ENCODE results near the gene NMRK1.

The NMRK1 gene

DNA sequence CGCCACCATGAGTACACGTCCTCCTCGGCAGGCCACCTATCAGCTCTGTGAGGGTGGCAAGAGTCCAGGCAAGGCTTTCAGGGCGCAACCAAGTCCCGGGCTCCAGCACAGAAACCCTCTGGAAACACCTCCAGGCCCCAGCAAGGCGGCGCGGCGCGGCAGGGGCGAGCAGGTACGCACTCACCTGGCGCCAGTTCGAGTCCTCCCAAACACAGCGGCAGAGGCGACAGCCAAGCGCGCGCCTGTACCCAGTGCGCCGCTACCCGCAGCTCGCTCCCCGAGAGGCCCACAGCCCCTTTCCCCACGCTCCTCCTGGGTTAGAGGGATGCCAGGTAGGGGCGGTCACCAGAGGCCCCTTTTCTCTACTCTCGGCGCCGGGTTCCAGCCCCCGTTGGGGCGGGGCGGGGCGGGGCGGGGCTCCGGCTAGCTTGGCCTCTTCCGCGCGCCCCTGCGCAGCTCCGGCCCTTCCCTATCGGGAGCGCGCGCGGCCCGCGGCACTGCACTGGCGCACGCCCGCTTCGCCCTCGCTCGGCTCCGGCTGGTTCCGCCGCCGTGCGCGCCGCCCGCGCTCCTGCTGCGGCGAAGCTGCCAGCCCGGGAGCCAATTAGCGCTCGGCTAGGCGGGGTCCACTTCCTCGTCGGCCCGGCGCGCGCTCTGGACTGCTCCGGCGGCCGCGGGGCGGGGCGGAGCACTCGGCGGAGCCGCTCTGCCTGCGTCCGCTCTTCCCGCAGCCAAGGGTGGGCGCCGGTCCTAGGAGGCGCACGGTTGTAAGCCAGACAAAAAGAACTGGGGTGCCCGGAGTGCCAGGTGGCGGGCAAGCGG is at the start of gene NMRK1, which contains the start of gene OSTF1:
TSS of gene NMRK1 (minus strand) at position 332 of the 822 bp plus-strand sequence. CDS start 5,040 bp downstream, outside the sequence.
TSS of gene OSTF1 (plus strand) at position 691 of the 822 bp plus-strand sequence. CDS start 179 bp downstream, outside the sequence.
- in situ Hi-C loops (cut with HindIII; ENCODE audit: low sequenced_read_pairs), result no loop called here

DNA sequence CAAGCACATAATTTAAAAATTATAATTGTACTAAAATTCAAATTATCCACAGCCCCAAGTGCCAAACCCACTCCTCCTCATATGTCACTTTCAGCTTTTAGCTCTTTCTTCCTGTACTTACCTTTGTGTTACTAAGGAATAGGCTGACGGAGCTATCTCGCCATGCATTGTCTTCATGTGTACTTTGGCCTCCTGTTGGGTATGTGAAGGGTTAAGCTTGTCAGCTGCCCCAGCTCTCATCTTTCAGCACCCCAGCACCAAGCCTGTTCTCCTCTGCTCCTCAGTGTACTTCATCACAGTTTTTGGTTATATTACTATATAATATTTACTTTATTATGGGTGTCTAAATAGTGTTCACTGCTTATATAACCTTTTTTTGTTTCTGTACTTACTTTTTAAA is 46.5 kb upstream of the NMRK1 start:
- in situ Hi-C loops (cut with HindIII; ENCODE audit: low sequenced_read_pairs), result no loop called here

DNA sequence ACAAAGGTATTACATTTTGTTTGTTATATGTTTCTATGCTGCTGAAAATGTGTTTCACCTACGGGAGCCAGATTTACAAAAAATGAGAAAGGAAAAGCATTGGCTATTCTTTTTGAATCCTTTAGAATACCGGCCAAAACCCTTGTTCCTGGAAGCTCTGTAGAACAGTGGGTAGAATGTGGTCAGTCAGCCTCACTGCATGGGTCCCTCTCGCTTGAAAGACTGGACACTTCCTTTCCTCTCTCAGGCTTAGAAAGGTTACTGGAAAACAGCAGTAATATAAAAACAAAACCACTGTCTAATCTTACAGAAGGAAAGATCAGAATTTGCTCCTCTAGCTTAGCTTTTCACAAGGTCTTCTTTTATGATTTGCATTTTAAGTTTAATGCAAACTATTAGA is 45.4 kb upstream of the NMRK1 start:
- in situ Hi-C loops (cut with HindIII; ENCODE audit: low sequenced_read_pairs), result no loop called here

DNA sequence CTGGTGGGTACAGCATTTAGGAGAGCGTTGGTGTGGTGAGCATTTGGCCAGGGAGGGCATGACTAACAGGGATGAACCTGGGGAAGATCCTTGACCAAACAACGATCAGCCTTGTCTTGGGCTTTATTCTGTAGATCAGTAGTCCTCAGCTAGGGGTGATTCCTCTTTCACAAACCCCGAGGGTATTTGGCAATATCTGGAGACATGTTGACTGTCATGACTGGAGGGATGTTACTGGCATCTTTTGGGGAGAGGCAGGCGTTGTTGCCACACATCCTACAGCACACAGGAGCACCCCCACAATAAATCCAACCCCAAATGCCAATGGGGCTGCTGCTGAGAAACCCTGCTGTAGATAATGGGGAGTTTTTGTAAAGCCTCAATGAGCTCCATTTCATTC is 44.3 kb upstream of the NMRK1 start:
- in situ Hi-C loops (cut with HindIII; ENCODE audit: low sequenced_read_pairs), result no loop called here

DNA sequence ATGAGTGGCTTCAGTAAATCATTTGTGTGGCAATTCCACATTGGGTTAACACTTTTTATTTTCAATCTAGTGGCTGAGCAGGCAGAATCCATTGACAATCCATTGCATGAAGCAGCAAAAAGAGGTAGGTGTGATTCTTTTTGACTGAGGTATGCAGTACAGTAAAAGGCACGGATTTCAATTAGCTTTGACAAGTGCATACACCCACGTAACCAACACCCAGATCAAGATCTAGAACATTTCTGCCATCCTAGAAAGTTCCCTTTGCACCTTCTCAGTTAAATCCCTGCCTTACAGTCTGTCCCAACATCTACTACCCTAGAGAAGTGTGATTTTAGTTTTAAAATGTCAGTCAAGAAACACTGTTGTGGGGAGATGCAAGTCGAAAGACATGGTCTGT is 43.7 kb upstream of the NMRK1 start:
- in situ Hi-C loops (cut with HindIII; ENCODE audit: low sequenced_read_pairs), result no loop called here

DNA sequence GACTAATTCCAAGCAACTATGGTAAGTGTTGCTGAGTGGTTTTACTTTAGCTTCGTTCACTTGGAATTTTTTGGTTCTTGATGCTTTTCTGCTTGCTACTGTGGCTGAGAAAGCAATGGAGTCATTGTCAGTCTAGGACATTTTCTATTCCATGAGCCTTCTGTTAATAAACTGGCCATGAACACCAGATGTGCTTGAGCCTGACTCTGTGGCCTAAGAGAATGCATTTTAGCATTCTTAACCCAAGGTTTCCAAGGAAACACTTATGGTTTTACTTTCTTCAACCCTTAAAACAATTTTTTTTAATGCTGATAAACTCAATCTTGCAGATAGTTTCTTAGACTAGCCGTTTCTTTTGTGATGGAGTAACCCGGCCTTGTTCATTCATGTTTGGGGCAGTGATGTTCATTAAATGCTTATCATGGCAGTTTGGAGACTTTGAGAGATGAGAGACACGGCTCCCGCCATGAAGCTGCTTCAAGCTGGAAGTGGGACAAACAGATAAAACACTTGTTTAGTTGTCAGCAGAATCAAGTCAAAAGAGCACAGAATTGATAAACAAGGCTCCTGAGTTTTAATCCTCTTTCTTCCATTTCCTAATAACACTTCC is 42.8 kb upstream of the NMRK1 start:
- in situ Hi-C loops (cut with HindIII; ENCODE audit: low sequenced_read_pairs), result no loop called here

DNA sequence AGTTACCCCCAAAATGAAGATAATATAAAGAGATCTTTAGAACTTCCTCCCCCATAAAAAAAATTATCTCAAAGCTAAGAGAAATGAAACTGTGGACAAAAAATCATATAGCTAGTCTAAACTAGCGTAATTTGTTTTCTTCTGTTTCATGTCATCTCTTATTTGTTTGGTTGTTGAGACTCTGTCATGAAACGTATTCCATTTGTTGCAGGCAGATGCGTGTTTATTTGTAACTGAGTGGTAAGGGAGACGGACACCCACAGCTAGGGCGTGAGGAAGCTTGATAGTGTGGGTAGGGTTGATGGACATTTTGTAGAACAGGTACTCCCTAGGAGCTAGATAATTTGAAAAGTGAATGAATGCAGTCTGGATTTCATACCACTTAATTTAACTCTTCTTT is 42.2 kb upstream of the NMRK1 start:
- in situ Hi-C loops (cut with HindIII; ENCODE audit: low sequenced_read_pairs), result no loop called here

DNA sequence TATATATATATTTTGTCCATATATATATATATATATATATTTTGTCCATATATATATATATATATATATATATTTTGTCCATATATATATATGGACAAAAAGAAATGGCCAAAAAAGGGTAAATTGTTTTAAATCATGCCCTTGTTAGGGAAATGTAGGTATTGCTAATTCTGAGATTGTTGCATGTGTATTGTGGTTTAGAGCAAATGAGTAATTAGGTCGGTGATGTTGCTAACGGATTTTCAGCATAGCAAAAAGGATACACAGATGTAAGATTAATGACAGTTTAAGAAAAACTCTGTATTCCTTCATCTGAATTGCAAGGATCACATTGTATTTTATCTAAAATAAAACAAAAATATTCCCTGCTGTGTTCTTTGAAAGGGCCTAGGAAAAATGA is 40.6 kb upstream of the NMRK1 start:
- in situ Hi-C loops (cut with HindIII; ENCODE audit: low sequenced_read_pairs), result no loop called here

DNA sequence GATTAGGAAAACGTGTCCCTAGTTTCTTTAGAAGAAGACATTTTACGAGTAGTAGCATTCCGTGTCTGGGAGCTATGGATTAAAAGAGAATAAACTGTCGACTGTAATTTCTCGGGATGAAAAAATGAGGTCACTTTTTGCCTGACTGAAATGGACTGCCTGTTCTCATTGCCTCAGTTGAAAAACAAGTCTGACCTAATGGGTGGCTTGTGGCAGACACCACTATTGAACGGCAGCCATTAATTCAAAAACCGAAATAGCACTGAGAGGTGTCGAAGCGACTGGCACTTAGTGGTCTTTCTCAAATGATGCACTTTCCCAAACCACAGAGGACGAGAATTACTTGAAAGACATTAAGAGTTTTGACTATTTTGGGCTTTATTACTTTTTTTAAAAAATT is 35.7 kb upstream of the NMRK1 start:
- in situ Hi-C loops (cut with HindIII; ENCODE audit: low sequenced_read_pairs), result no loop called here

DNA sequence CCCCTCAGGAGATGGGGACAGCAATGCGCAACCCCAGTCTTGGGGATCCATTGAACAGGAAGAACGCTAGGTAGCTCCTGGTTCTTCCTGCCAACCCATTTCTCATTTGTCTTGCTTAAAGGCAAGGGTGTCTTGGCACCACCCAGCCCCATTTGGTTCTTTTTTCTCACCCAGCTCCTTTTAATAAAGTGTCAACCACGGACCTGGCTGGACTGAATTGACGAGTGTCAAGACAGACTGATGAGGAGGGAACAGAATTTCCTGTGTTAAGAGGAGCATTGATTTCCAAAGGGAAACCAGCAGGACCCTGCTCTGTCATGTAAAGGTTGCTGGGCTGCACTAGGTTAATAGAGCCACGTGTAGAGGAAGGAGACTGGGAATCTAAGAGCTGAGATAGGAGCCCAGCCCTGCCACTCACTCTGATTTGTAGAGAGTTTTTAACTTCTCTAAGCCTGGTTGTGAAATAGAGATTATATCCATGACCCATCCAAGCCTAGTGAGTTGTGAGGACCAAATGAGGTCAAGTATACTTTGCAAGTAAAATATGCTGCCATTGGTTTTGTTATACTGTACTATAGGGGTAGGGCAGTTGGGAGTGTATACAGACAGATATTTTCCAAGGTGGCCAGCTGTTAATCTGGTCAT is 34.1 kb upstream of the NMRK1 start:
- in situ Hi-C loops (cut with HindIII; ENCODE audit: low sequenced_read_pairs), result no loop called here

DNA sequence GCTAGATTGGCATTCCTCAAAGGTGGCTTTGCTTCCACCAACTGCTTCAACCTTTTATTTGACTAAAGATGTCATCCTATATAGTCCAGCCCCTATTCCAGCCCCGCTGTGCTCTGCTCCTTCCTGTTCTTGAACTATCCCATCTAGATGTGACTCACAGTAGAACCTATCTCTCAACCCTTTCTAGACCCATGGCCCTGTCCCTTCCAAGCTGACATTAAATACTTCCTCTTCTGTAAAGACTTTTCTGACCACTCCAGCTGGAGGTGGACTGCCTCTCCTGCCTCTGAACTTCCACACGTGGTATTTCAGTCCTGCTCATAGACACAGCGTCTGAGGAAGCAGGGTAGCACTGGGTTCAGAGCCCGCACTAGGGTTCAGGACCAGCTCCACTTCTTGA is 32.7 kb upstream of the NMRK1 start:
- in situ Hi-C loops (cut with HindIII; ENCODE audit: low sequenced_read_pairs), result no loop called here

DNA sequence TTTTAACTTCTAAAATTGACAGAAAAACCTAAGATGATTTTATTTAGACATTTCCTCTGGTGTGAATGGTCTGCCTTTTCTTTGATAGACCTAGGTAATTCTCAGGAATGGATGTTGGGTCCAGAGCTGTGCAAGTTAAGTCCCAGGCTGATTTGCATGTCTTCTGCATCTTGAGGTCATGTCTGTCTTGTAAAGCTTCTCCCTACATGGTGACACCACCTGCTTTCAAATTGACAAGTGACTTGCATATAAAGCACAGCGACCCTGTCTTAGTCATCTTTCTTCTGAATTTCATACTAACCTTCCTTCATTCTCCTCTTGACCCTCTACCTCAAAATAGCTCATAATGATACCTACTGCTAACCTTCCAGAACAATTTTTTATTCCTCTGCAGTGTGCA is 29.6 kb upstream of the NMRK1 start:
- in situ Hi-C loops (cut with HindIII; ENCODE audit: low sequenced_read_pairs), result no loop called here

DNA sequence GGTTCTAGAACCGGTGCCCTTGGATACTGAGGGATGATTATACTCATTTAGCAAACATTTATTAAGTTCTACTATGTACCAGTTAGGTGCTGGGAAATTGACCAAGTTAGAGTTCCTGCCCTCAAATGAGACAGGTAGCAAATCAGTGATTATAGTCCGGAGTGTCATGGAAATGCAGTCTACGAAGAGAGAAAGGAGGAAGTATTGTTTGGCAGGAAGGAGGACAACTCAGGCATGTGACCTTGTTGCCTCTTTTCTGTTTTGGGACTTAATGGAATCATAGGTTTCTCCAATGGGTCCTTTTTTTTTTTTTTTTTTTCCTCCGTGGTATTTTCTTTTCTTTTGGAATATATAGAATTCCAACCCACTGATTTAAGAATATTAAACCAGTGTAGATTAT is 28.4 kb upstream of the NMRK1 start:
- in situ Hi-C loops (cut with HindIII; ENCODE audit: low sequenced_read_pairs), result no loop called here

DNA sequence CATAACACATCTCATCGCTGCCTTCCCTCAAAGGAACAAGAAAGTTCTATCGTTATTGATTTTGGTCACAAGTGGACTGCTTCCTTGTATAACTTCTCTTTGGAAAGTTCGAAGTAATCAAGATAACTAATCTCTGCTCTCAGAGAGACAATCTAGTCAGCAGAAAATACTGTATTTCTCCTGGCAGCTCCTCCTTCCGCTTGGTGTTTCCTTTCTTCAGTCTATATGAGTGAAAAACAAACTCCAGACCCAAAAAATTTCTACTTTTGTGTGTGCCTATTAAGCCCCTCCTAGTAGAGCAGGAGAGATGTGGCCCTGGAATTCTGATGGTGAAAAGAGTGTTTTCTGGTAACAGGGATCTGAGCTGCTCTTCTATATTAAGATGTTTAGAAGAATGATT is 24.8 kb upstream of the NMRK1 start:
- in situ Hi-C loops (cut with HindIII; ENCODE audit: low sequenced_read_pairs), result no loop called here

DNA sequence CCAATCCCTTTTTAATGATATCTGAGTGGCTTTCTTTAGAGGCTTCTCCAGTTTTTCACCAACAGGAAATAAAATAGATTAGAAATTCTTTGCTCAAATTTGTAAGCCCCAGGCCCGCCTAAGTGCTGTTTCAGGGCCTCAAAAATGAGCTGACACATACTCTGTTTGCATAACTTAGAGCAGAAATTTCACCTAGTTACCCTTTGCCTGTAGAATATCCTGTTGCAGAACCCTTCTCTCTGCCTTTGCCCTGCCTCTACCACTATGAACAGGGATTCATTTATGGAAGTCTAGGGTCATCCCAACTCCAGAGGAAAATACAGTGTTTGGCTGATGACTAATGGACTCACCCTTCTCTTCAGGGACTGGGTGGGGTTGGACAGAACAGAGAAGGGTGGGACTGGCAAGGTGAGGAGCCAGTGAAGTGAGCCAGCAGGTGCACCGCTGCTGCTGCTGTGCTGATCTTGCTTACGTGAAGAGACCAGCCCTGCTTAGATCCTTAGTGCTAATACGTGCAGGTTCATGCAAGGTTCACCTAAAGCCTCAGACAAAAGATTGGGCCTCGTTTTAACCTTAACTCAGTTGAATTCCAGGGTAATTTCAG is 23.2 kb upstream of the NMRK1 start:
- in situ Hi-C loops (cut with HindIII; ENCODE audit: low sequenced_read_pairs), result no loop called here

DNA sequence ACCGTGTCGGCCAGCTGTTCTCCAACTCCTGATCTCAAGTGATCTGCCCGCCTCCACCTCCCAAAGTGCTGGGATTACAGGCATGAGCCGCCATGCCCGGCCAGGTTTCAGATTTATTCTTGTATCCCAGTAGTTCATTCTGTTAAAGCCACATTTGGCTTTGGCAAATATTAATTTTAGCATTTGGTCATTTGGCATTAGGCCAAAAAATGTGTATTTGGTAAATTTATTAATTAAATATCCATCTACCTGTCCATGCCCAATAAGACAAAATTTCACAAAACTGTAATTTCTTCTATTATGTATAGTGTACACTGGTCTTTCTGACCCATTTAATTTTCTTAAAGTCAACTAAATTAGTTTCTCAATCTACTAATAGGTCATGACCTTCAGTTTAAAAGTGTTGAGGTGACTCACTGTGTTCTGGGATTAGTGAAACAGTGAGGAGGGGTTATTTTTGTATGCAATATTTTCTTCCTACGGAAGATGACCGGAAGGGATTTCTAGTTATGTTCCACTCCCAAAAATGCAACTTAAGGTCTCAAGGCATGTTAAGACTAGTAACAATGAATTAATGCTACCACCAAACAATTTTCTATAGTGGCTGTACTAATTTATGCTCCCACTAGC is 21.4 kb upstream of the NMRK1 start:
- in situ Hi-C loops (cut with HindIII; ENCODE audit: low sequenced_read_pairs), result no loop called here

DNA sequence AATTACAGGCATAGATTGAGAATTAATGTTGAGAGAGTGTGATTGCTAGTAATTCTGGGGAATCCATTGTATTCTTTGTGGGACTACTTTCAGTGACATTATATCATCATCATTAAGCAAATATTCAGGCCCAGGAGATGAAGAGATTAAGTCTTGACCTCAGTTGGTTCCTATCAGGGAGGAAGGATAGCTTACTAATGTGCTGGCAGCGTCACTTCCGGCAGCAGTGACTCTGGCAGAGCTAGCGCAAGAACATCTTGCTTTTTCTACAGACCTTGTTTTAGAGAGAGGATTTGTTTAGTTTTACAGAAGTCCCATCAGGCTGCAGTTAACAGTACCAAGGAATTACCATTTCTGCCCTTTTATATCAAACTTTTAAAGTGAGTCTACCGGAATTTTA is 20.6 kb upstream of the NMRK1 start:
- in situ Hi-C loops (cut with HindIII; ENCODE audit: low sequenced_read_pairs), result no loop called here

DNA sequence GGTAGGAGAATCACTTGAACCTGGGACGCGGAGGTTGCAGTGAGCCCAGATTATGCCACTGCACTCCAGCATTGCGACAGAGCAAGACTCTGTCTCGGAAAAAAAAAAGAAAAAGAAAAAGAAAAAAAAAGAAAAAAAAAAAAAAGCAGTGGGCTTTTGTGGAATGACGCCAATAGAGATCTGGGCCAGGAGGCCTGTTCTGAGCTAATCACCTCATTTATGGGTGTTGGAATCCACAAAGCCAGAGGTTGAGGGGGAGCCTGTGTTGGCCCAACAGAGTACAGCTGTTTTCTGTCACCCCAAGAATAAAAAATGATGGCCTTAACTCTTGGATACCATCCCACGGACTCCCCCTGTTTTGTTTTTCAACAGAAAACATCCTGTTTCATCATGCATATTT is 18.9 kb upstream of the NMRK1 start:
- in situ Hi-C loops (cut with HindIII; ENCODE audit: low sequenced_read_pairs), result no loop called here

DNA sequence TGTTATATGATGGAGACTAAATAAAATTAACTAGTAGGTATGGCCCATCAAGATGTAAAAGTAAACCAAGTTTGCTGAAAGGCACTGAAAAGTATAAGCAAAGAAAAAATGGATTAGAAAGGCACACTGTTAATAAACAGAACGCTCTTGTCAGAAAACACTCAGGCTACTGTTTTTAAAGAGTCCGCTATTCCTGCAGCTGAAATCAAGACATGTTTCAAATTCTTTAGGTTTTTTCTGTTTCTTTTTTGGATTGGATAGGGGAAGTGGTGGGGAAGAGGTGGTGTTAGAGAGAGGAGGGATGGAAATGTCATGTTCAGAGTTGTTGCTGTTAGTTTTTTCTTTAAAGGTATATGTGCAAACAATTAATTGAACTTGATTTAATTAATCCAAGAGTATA is 17.9 kb upstream of the NMRK1 start:
- in situ Hi-C loops (cut with HindIII; ENCODE audit: low sequenced_read_pairs), result no loop called here

DNA sequence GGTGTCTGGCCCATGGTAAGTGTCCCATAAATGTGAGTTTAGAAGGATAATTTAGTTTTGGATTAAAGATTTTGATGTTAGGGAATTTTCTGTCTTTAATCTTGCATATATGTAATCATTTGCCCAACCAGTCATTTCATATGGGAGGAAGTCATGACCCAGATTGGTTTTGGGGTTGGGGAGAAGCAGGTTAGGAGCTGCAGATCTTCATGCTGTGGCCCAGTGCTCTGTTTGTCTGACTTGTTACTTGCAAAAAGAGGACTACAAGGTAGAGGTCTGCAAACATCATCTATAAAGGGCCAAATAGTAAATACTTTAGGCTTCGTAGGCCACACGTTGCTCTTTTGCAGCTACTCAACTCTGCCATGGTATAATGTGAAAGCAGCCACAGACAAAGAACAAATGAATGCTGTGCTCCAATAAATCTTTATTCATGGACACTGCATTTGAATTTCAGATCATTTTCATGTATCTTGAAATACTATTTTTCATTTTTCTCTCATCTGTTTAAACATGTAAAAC is 17.1 kb upstream of the NMRK1 start:
- in situ Hi-C loops (cut with HindIII; ENCODE audit: low sequenced_read_pairs), result no loop called here

DNA sequence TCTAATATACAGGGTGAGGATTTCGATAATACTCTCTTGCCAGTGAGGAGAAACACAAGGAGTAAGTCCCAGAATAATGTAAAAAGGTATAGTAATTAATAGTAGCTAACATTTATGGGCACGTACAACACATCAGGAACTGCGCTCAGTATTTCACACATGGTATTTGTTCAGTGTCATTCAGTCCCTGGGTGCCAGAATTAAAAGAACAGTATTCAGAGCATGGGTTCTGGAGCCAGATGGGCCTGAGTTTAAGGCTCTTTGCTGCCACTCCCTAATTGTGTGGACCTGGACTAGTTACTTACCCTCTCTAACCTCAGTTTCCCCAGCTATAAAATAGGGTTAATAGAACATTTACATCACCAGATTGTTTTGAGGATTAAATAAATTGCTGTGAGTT is 16.7 kb upstream of the NMRK1 start:
- in situ Hi-C loops (cut with HindIII; ENCODE audit: low sequenced_read_pairs), result no loop called here
